ENCODE results near the gene KAT8. TPM values are rescaled to one million over a fixed set of nuclear protein-coding genes. Genes with fewer than 3 reads are reported as not detected.
A peak's percentile ranks its signal among the peaks of the same experiment; 100 is the strongest.
"Not testable (repeated sequence)": the region's sequence is repeated elsewhere in the genome, so short reads cannot be mapped to it uniquely, and the experiment has no call there.

The KAT8 gene
- total and polyA plus RNA-seq, 2 of the 13 experiments (the other 11 are each of a cell fraction or from before 2014, with no cell fraction given), result 79.0 to 84.2 TPM

DNA sequence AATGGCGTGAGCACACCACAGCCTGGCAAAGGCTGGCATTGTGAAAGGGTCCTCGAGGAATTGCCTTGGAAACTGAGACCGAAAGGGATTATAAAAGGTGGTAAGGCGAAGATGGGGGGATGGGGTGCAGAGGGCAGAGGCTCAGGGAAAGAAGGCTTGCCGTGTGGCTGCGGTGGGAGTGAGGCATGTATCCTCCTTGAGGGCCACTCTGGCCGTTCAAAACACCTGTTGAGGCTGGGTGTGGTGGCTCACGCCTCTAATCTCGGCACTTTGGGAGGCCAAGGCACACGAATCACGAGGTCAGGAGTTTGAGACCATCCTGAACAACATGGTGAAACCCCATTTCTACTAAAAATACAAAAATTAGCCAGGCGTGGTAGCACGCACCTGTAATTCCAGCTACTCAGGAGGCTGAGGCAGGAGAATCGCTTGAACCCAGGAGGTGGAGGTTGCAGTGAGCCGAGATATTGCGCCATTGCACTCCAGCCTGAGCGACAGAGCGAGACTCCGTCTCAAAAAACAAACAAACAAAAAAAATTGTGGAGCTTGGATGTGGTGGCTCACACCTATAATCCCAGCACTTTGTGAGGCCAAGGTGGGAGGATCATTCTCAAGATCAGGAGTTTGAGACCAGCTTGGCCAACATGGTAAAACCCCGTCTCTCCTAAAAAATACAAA, 19.5 kb downstream of the KAT8 start:
- H3K4me1 ChIP-seq (ENCODE audit: insufficient read depth, low read length), result peaks cover 68% of the 10 kb centered on the region
- POLR2A ChIA-PET, result interaction anchor here (1.6 to 11.4 kb wide), 2 partner anchors 16 to 44 kb away, joined by 4 to 275 read pairs; partner anchors contain the start of gene KAT8
- TF ChIP-seq, protein P1, sequence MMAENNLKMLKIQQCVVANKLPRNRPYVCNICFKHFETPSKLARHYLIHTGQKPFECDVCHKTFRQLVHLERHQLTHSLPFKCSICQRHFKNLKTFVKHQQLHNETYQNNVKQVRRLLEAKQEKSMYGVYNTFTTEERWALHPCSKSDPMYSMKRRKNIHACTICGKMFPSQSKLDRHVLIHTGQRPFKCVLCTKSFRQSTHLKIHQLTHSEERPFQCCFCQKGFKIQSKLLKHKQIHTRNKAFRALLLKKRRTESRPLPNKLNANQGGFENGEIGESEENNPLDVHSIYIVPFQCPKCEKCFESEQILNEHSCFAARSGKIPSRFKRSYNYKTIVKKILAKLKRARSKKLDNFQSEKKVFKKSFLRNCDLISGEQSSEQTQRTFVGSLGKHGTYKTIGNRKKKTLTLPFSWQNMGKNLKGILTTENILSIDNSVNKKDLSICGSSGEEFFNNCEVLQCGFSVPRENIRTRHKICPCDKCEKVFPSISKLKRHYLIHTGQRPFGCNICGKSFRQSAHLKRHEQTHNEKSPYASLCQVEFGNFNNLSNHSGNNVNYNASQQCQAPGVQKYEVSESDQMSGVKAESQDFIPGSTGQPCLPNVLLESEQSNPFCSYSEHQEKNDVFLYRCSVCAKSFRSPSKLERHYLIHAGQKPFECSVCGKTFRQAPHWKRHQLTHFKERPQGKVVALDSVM (CRISPR knock-in tag; IDR thresholded peaks at IDR 0.05), result peak; percentile 71
- TF ChIP-seq ZMYM3 (CRISPR knock-in tag; IDR thresholded peaks at IDR 0.05) (0 out of 2 replicates have a peak, but pooled peaks have one; percentile 22), CEBPB (IDR thresholded peaks at IDR 0.05; ENCODE audit: borderline replicate concordance, low read depth, low read length) (peak; percentile 27; the same call in 1 of the 2 replicates), ZNF441 (CRISPR knock-in tag; IDR thresholded peaks at IDR 0.05; ENCODE audit: borderline replicate concordance) (peak; percentile 96), KDM1A (CRISPR knock-in tag; IDR thresholded peaks at IDR 0.05) (peak; percentile 20; the same call in 1 of the 2 replicates)
- H3K27ac ChIP-seq (ENCODE audit: extremely low read length, insufficient read depth, low read length); CTCF ChIA-PET (ENCODE audit: low intra/inter-chr PET ratio, low total read pairs); H3K9me3 ChIP-seq (ENCODE audit: low read length); FAIRE-seq; intact Hi-C loops (cut with micrococcal nuclease; ENCODE audit: unreplicated experiment); DNase-seq (ENCODE audit: low spot score); H4K20me1 ChIP-seq (ENCODE audit: insufficient read depth, low read length); H3K79me2 ChIP-seq (ENCODE audit: insufficient read depth, low read length); H2AFZ ChIP-seq (ENCODE audit: low read length); ATAC-seq; H3K4me2 ChIP-seq (ENCODE audit: low read depth, low read length); H3K9ac ChIP-seq (ENCODE audit: insufficient read depth, low read depth, low read length); H3K27me3 ChIP-seq (ENCODE audit: control insufficient read depth in 1 of 2, insufficient read depth in 2 of 2, low read length in 2 of 2); in situ Hi-C loops (cut with HindIII; ENCODE audit: extremely low pct_ligation_motif_present, low pct_unique_long_range_greater_than_20kb); BruUV-seq (replicated peaks); H3K4me3 ChIP-seq (replicated peaks in 1 of 3; ENCODE audit: insufficient read depth in 1 of 3, low read depth in 2 of 3, low read length in 3 of 3); H3K36me3 ChIP-seq (replicated peaks in 1 of 2; ENCODE audit: control insufficient read depth in 1 of 2, insufficient read depth in 2 of 2, low read length in 2 of 2): not testable (repeated sequence)
- WGBS (ENCODE audit: low lambda C conversion rate), result 55% methylated on average over 20 of the region's 20 CpGs

All from HepG2 (cell line).